ENCODE results near the gene PTPRN2.
"Not testable (repeated sequence)": the region's sequence is repeated elsewhere in the genome, so short reads cannot be mapped to it uniquely, and the experiment has no call there.

Gene PTPRN2

DNA sequence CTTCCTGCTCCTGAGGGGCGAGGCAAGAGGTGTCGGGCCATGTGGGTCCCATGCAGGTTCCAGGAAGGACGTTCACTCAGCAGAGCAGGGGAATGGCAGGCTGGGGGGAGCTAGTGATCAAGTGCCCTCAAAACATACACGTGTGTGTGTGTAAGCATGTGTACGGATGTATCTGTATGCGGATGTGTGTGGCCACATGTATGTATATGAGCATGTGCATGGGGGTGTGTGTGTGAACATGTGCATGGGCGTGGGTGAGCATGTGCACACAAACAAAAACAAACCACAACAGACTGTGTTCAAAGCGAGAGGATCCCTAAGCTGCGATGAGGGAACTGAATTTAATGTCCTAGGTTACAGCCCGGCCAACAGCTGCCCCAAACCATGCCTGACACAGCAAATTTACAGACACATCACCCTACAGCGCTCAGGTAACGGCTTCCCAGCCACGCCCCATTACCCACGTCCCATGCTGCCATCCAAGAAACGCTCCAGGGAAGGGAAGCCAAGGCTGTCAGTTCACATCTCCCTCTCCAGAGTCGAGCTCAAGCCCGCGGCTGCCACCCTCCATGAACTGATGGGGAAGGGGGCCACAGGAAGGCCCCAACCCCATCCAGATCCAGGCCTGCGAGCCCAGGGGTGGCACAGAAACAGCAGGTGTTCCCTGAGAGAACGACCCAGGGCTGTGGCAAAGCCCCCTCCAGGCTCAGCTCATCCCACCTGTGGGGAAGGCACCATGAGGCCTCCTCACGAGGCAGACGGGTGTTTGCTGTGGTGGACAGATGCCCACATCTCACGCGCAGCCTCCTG, 56.6 kb downstream of the PTPRN2 start:
- DNase-seq, result no peak

DNA sequence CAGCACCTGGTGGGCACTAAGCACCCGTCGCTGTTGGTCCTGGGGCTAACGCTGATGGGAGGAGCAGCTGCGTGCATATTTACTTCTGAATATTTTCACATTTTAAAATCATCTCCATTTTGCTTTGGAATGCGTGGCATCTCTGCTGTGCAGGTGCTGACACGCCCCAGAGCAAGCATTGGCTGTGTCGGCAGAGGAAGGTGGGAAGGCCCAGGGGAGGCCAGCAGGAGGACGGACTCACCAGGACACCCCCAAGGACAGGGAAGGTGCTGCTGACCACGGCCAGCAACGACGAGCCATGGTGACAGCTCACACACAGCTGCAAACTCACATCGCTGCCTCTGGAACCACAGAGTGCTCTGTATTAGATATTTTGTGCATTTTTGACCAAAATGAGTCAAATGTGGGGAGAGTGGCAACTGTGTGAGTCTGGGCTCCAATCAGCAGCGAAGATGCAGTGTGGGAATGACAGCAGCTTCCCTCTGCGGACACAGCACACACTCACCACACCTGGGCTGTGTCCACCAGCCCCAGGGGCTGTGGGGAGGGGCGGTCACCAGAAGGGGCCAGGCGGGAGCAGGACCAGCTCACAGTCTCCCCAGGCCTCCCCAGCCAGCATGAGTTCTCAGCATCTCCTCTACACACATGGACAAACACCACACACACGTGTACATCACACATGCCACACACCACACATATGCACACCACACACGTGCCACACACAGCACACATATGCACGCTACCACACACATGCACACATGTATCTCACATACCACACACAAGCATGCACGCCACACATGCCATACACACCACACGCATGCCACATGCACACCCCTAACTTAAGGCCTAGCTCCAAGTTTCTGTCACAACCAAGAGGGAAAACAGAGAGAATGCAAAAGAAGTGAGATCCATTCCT, 58.2 kb downstream of the PTPRN2 start:
- no peak for DNase-seq

DNA sequence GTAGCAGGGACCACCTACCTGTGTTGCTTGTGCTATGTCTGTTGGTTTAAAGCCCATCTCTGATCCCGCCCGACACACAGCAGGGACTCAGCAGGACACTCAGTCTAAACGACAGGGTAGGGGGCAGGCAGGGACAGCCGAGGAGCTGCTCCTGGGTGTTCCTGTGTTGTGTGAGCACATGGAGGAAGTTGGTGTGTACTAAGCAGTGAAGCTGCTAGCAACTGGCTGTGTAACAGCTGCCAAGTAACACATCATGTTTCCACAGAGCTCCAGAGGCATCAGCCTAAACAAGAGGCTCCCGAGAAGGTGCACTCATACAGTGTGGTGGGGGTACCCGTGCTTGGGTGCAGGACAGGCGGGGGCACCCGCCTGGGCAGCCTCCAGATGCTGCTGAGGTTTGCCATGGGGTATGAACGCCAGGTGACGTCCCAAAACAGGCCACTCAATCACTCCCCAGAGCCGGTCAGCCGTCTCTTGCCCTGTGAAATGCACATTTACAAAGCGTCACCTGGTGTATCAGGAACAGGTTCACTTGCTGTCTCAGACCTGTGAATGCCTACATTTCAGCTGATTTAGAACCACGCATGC, 59.6 kb downstream of the PTPRN2 start:
- DNase-seq, result no peak

- DNase-seq, result no peak
Measured at GRCh38 chr7:158527495-158527894, 60.1 kb downstream of the PTPRN2 start.

DNA sequence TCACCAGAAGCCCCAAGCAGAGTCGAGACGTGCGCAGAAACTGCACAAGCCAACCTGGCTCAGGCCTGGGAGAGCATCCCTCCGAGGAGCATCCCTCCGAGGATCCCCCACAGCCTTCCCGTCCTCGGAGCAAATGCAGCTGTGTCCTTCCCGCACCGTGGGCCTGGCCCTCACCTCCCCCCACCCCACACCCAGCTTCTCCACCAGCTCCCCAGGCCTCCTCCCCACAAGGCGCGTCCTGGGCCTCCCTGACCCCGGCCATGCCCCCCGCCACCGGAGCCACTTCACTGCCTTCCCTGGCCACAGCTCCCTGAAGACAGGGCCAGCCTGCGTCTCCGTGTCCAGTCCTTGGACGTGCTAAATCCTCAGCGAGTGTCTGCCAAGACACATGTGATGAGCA, 60.6 kb downstream of the PTPRN2 start:
- no peak for DNase-seq

- DNase-seq, result no peak
Measured at GRCh38 chr7:158526531-158526930, 61.1 kb downstream of the PTPRN2 start.

DNA sequence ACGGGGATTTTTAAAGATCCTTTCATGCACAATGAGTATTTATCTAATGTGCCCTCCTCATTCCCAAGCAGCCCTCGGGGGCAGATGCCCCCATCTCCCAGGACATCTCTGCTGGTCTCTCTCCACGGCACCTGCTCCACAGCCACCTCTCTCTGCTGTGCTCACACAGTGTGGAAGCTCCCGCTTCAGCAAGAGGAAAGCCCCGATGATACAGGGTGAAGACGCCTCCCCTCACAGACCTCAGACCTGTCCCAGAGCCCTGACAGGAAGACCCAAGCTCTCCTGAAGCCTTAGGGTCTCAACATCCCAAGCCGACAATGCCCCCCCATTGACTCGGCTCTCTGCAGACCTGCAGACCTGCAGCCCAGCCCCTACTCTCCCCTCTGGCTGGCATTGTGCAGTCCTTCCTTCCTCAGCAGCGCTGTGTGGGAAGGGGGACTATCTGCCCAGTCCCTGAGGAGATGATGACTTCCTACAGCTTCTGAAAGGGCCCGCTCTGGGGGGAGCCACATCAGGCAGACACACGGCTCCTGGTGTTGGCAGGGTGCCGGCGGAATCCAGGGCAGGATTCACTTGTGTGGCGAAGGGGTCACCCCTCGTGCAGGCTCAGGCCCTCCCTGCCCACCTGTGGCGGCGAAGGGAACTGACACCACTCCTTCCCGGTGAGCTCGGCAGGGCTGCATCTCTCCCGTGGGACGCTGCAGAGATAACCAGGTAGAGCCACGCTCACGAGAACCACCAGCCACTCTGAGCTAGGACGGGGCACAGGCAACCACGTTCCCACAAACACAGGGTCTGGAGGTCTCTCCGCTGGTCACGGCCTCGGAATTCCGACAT, 61.8 kb downstream of the PTPRN2 start:
- no peak for DNase-seq

DNA sequence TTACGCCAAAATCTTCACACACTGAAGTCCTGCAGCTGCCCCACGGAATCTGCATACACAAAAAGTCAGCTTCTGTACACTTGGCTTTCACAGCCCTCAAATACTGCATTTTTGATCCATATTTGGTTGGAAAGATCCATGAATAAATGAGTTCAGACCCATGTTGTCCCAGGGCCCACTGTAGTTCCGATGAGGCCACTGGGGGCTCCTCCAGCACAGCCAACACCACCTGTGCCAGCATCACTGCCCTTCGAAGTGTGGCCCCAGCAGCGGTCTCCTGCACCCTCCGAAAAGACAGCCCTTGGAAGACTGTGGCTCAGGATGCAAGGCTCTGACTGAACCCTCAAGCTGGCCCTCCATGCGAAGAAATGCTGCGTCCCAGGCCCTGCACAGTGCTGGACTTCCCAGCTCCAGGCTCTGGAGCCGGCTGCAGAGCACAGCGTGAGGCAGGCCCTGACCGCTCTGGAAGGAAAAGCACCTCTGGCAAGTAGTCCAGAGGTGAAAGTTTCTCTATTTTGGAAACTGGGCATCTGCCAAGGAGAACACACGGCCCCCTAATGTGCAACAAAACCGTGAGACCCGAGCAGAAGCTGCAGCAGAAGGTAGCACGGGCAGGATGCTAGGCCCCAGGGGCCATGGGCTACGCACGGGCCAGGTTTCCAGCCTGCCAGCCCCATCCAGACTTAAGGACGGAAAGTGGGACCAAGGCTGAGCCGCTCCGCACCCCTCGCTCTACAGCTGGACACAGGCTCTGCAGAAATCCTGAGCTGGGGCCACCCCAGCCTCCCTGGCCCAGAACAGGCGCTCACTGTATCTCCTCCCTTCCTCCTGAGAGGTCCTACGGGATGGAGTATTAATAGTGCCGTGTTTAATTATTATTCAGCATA, 62.6 kb downstream of the PTPRN2 start:
- DNase-seq, result no peak

DNA sequence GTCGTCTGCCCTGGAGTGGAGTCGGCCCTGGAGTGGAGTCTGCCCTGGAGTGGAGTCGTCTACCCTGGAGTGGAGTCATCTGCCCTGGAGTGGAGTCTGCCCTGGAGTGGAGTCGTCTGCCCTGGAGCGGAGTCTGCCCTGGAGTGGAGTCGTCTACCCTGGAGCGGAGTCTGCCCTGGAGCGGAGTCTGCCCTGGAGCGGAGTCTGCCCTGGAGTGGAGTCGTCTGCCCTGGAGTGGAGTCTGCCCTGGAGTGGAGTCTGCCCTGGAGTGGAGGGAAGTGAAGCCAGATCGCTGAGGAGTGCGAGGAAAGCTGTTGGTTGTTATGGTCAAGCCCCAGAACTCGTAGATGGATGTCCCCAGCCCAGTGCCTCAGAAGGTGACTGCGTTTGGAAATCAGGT, 63.3 kb downstream of the PTPRN2 start:
- DNase-seq, result not testable (repeated sequence)

DNA sequence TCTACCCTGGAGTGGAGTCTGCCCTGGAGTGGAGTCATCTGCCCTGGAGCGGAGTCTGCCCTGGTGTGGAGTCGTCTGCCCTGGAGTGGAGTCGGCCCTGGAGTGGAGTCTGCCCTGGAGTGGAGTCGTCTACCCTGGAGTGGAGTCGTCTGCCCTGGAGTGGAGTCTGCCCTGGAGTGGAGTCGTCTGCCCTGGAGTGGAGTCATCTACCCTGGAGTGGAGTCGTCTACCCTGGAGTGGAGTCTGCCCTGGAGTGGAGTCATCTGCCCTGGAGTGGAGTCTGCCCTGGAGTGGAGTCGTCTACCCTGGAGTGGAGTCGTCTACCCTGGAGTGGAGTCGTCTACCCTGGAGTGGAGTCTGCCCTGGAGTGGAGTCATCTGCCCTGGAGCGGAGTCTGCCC, 63.7 kb downstream of the PTPRN2 start:
- DNase-seq, result not testable (repeated sequence)

GRCh38 chr7:158523165-158523856, 64.3 kb downstream of the PTPRN2 start:
- not testable (repeated sequence) for DNase-seq

GRCh38 chr7:158521795-158522194, 65.8 kb downstream of the PTPRN2 start:
- not testable (repeated sequence) for DNase-seq

GRCh38 chr7:158520825-158521224, 66.8 kb downstream of the PTPRN2 start:
- no peak for DNase-seq

- no peak for DNase-seq
Measured at GRCh38 chr7:158519633-158520174, 67.9 kb downstream of the PTPRN2 start.

DNA sequence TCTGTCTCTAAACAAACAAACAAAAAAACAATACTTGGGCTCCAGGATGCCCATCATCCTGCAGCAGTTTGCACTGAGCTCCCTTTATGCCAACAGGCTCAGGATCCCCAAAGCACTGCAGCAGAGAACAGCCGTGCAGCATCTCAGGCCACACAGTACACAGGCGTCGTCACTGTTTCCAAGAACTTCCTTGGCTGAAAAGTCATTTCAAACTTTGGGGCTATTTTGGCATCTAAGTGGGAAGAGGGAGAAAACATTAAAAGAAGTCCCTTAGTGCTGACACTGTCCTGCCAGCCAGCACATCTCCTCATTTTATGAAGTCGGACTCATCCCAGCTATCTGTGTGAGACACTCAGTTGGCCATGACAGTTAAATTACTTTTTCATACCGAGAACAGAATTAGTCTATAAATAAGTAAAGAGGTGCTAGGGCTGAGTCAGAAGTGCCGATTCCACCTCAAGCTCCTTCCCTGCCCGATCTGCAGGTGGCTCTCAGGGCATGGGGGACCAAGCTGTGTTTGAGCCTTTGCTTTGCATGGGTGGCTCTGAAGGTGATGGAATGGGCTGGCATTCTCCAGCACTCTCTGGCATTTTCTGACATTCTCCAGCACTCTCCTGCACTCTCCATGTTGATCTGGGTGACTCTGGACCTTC, 68.5 kb downstream of the PTPRN2 start:
- DNase-seq, result no peak

GRCh38 chr7:158517571-158517970, 70.1 kb downstream of the PTPRN2 start:
- no peak for DNase-seq

DNA sequence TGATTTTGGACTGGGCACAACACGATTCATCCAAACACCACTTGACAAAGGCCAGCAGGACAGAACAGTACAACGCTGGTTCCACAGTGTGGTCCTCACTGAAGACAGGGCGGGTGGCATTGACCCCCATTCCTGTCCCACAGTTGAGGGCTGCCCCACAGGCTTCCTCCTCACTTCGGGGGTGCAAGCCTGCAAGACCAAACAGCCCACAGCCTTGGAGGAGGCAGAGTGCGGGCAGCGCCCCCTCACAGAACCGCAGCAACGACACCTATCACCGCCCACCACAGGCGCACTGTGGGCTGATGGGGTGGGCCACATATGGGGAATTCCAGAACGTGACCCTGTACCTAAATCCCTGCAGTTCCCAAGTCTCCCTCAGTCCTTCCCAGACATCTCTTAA, 70.6 kb downstream of the PTPRN2 start:
- DNase-seq, result no peak

- no peak for DNase-seq
Measured at GRCh38 chr7:158516524-158516923, 71.1 kb downstream of the PTPRN2 start.

DNA sequence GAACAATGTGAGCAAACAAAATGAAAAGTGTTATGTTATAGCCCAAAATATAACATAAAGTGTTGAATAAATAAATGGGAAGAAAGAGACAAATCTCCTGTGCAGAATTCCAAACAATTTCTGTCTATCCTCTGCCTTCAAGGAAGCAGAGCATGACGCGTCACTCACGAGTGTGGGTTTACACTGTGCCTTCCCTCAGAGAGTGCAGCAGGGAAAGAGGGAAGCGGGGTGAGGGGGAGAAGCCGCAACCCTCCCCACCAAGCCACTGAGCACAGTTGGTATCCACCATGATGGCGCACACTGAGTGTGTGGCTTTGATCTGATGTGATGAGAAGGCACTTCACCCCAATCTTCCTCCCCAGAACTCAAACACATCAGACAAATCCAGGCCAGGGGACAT, 74.8 kb downstream of the PTPRN2 start:
- no peak for DNase-seq

DNA sequence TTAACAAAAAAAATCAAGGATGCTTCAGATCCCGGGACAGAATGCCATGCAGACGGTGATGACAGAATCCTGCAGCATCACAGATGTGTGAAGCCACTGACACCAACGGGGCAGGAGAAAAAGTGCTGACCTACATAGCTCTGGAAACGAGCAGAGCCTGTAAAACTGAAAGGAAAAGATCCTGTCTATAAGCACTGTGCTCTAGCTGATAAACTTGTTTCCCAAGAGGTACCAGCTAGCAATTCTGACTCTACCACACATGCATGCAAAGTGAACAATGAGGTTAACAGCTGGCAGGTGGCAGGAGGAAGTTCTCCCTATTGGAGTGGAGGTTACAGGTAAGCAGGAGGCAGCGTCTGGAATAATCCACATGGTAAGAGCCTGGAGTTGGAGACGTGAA, 75.6 kb downstream of the PTPRN2 start:
- no peak for DNase-seq

Data from fibroblast of upper back skin (primary cell).